Cardiac fibroblast (primary cell): Measurements from ENCODE around the gene PTPRN2.

Experiments used
- DNase-seq, 2 donors: peaks; one replicate each; pipeline versions ENCODE4 v3.0.0 to v3.0.0-alpha.2; 2010; ENCODE audit warnings: low read depth in 2 of 2
- H3K4me3 ChIP-seq, 2 donors: replicated peaks in 1 of 2; 1 replicate in 1 of 2; 2 replicates in 1 of 2; pipeline ENCODE4 v1.5.1; 2011; ENCODE audit warnings: low read depth in 2 of 2, low read length in 2 of 2, mild to moderate bottlenecking in 2 of 2, moderate library complexity in 1 of 2
- TF ChIP-seq, protein P1 (sequence below): IDR thresholded peaks from one replicate; pipeline ENCODE4 v1.5.1; 2011; ENCODE audit warnings: low read depth, mild to moderate bottlenecking, low read length, inconsistent platforms

PTPRN2 gene

DNA sequence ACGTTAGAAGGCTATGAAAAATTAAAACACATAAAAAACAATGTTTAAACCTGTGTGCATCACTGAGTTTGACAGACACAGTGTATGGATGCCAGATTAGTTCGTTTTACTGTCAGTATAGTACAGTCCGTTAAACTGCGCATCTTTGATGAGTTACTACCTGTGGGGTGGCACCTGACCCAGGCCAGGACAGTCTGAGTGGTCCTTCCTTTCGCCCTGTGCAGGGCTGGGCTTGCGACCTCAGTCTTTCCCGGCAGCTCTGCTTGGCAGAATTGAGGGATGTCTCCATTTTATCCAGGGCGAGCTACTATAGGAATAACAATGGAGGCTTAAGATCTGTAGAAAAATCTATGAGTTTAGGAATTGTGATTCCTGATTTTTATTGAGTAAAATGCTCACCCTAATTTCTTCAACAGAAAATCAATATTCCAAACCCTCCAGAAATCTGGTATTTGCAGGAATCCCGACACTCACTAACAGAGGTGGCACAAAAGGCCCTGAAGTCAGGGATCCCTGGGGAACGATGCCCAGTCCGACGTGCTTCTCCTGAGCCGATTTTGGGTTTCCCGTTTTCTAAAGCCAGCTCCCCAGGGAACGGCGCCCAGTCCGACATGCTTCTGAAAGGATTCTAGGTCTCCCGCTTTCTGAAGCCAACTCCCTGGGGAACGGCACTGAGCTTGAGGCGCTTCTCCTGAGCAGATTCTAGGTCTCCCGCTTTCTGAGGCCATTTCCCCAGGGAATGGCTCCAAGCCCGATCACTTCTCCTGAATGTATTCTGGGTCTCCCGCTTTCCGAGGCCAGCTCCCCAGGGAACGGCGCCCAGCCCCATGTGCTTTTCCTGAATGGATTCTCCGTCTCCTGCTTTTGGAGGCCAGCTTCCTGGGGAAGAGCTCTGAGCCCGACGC lies 873.2 kb downstream of the PTPRN2 start:
- H3K4me3 ChIP-seq: no peak overlapping the region
- DNase-seq: no peak
- TF ChIP-seq, protein P1, sequence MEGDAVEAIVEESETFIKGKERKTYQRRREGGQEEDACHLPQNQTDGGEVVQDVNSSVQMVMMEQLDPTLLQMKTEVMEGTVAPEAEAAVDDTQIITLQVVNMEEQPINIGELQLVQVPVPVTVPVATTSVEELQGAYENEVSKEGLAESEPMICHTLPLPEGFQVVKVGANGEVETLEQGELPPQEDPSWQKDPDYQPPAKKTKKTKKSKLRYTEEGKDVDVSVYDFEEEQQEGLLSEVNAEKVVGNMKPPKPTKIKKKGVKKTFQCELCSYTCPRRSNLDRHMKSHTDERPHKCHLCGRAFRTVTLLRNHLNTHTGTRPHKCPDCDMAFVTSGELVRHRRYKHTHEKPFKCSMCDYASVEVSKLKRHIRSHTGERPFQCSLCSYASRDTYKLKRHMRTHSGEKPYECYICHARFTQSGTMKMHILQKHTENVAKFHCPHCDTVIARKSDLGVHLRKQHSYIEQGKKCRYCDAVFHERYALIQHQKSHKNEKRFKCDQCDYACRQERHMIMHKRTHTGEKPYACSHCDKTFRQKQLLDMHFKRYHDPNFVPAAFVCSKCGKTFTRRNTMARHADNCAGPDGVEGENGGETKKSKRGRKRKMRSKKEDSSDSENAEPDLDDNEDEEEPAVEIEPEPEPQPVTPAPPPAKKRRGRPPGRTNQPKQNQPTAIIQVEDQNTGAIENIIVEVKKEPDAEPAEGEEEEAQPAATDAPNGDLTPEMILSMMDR: no peak

DNA sequence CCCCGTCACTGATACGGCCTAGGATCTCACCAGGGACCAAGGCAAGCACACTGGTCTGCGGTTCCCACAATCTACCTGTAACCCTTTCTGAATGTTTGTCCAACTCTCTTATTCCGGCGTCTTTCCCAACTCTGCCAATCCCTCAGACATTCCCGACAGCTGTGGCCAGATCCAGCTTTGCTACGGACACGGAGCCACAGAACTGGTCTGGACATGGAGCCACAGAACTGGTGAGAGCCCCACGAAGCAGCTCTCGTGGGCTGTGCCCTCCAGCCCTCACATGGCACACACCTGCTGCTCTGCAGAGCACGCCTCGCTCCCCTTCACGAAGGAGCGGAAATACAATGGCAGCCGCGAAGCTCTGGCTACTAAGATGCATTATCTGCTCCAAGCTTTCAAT lies 874.0 kb downstream of the PTPRN2 start:
- H3K4me3 ChIP-seq: no peak overlapping the region
- no peak for DNase-seq
- TF ChIP-seq, protein P1: no peak

DNA sequence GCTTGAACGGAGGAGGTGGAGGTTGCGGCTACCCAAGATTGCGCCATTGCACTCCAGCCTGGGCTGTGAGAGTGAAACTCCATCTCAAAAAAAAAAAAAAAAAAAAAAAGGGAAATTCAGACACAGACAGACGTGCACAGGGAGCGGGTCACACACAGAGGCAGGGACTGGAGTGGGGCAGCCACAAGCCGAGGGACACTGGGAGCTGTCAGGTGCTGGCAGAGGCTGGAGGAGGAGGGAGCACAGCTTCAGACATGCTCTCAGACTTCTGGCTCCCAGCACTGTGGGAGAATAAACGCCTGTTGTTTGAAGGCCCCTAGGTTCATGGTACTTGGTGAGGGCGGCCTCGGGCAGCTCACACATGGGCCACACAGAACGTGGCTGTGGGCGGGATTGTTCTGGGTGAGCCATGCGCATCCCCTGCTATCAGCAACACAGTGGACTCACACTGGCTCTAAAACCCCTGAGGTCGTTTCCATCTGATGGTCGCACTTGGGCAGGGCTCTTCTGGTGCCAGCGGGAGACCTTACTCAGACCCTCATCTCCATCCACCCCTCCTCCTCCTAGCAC lies 874.9 kb downstream of the PTPRN2 start:
- no peak for DNase-seq
- no peak overlapping the region for H3K4me3 ChIP-seq
- TF ChIP-seq, protein P1: no peak

DNA sequence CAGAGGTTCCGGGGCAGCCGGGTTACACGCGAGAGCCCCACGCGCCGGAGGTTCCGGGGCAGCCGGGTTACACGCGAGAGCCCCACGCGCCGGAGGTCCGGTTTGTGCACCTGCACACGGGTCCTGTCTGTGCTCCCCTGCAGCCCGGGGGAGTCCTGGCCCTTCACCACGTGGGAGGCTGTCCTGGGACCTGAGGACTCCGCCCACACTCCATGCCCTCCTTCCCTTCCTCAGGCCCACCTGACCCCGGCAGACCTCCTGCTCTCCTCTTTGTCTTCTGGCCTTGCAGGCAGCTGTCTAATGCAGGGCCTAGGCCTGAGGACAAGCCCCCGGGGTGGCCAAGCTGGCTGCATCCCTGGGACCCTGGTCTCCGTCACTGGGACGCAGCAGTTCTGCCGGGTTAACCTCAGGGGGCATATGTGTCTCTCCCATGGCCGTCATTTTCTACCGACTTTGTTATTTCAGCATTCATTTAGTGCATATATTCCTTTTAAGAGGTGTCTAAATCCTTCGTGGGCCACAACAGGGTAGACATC lies 876.2 kb downstream of the PTPRN2 start:
- TF ChIP-seq, protein P1: no peak
- no peak for DNase-seq
- no peak overlapping the region for H3K4me3 ChIP-seq

DNA sequence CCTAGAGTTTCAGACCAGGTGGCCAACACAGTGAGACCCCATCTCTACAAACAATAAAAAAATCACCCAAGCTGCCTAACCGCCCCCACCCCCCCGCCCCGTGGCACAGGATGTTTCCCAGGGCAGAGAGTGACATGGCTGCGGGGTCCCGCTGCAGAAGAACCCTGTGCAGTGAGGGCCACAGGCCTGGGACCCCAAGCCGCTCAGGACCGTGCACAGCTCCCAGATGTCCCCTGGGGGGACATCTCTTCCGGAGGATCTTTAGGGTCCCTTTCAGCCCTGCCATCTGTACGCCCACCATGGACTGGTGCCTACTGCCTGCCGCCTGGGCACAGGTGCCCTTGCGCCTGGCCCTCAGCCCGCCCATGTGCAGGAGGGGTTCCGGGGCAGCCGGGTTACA lies 877.2 kb downstream of the PTPRN2 start:
- no peak overlapping the region for H3K4me3 ChIP-seq
- no peak for DNase-seq
- TF ChIP-seq, protein P1: no peak

DNA sequence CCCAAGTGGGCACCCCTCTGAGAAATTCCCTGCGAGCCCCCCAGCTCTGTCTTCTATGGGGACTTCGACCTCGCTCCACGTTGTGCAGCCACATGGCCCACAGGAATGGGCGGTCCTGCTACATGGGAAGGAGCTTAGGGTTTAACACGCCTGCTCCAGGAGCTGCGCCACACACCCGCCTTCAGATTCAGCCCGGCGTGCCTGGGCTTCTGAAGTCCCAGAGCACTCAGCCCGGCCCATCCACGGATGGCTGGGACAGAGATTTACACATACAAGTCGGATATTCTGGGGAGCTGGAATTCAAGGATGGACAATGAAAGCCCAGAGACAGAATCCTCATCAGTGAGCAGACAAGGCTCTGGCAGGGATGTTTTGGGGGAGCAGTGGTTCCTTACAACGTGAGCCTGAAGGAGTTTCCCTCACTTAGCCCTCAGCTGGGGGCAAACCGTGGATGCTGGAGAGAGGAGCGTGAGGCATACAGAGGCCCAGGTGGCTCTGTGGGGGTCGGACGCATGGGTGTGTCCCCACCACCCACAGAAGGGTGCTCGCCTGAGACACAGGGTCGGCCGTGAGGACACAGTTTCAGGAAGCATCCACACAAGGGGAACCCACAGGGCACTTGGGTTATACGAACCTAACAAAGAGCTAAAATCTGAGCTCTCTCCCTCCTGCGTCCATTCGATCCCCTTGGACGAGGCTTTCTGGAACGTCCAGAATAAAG lies 877.9 kb downstream of the PTPRN2 start:
- no peak overlapping the region for H3K4me3 ChIP-seq
- DNase-seq: no peak
- TF ChIP-seq, protein P1: no peak
